Measurements from ENCODE around the gene NUDT9. TPM values are rescaled to one million over a fixed set of nuclear protein-coding genes. Genes with fewer than 3 reads are reported as not detected.
"Not testable (repeated sequence)": the region's sequence is repeated elsewhere in the genome, so short reads cannot be mapped to it uniquely, and the experiment has no call there.

The NUDT9 gene
- total RNA-seq, 4 donors from 2014 or later = 20.4 to 38.2 (median 28.4) TPM

GRCh38 chr4:87382931-87383330, 39.4 kb upstream of the NUDT9 start:
- no peak for DNase-seq
- intact Hi-C loops (cut with DNase I) = no loop called here

GRCh38 chr4:87384466-87385132, 37.8 kb upstream of the NUDT9 start:
- H3K9me3 ChIP-seq; H3K36me3 ChIP-seq; H3K4me1 ChIP-seq; DNase-seq; H3K4me3 ChIP-seq (replicated peaks in 1 of 3); H3K27ac ChIP-seq; intact Hi-C loops (cut with DNase I); H3K27me3 ChIP-seq: not testable (repeated sequence)
- 86 to 97% methylated on average over 9 of the region's 9 CpGs for whole genome bisulfite sequencing, 2 donors

More at GRCh38 chr4:87382931-87383330, 39.4 kb upstream of the NUDT9 start:
- Histone ChIP-seq H3K27me3 (no peaks in the 10 kb centered on the region), H3K27ac (no peak overlapping the region), H3K4me1 (no peaks in the 10 kb centered on the region), H3K9me3 (no peaks in the 10 kb centered on the region), H3K4me3 (replicated peaks in 1 of 3) (no peak overlapping the region), H3K36me3 (no peaks in the 10 kb centered on the region)
- 93 to 96% methylated on average over 3 of the region's 3 CpGs for WGBS, 2 donors
- TF ChIP-seq CTCF (IDR thresholded peaks at IDR 0.05) (no peak), POLR2A (IDR thresholded peaks at IDR 0.05) (no peak)

GRCh38 chr4:87387237-87387636, 35.1 kb upstream of the NUDT9 start:
- H3K4me3 ChIP-seq (replicated peaks in 1 of 3) = no peak overlapping the region
- H3K27ac ChIP-seq = no peak overlapping the region
- no peaks in the 10 kb centered on the region for H3K27me3 ChIP-seq
- H3K9me3 ChIP-seq = no peaks in the 10 kb centered on the region
- no peak for TF ChIP-seq POLR2A (IDR thresholded peaks at IDR 0.05)
- TF ChIP-seq CTCF (IDR thresholded peaks at IDR 0.05) = no peak
- DNase-seq = no peak
- 91 to 93% methylated on average over 3 of the region's 3 CpGs for WGBS, 2 donors
- H3K36me3 ChIP-seq = no peaks in the 10 kb centered on the region
- intact Hi-C loops (cut with DNase I) = no loop called here
- peaks cover 0 to 8% of the 10 kb centered on the region in 2 donors for H3K4me1 ChIP-seq

GRCh38 chr4:87388901-87389300, 33.5 kb upstream of the NUDT9 start:
- TF ChIP-seq POLR2A (IDR thresholded peaks at IDR 0.05) (no peak), CTCF (IDR thresholded peaks at IDR 0.05) (no peak)
- WGBS, 2 donors = 87 to 90% methylated on average over 3 of the region's 3 CpGs
- H3K4me3 ChIP-seq (replicated peaks in 1 of 3) = no peak overlapping the region
- no peaks in the 10 kb centered on the region for H3K9me3 ChIP-seq
- H3K27ac ChIP-seq = no peak overlapping the region
- no peaks in the 10 kb centered on the region for H3K36me3 ChIP-seq
- H3K27me3 ChIP-seq = no peaks in the 10 kb centered on the region
- peaks cover 0 to 8% of the 10 kb centered on the region in 2 donors for H3K4me1 ChIP-seq
- intact Hi-C loops (cut with DNase I) = no loop called here
- no peak for DNase-seq

- intact Hi-C loops (cut with DNase I); H3K9me3 ChIP-seq; H3K27me3 ChIP-seq; H3K4me1 ChIP-seq; DNase-seq; H3K36me3 ChIP-seq; H3K27ac ChIP-seq: not testable (repeated sequence)
- WGBS, 2 donors = 88 to 92% methylated on average over 20 of the region's 20 CpGs
- peak overlapping the region in 1 of 3 donors; percentile 41 for H3K4me3 ChIP-seq (replicated peaks in 1 of 3)
Observed at GRCh38 chr4:87390055-87390454, 32.3 kb upstream of the NUDT9 start.

- Histone ChIP-seq H3K4me1 (peaks cover 0 to 8% of the 10 kb centered on the region in 2 donors), H3K9me3 (no peaks in the 10 kb centered on the region), H3K27ac (peak overlapping the region; percentile 77 to 90 (median 81)), H3K4me3 (replicated peaks in 1 of 3) (peak overlapping the region; percentile 30 to 67 (median 41)), H3K36me3 (no peaks in the 10 kb centered on the region), H3K27me3 (no peaks in the 10 kb centered on the region)
- no peak for TF ChIP-seq CTCF (IDR thresholded peaks at IDR 0.05)
- TF ChIP-seq POLR2A (IDR thresholded peaks at IDR 0.05) = no peak
- intact Hi-C loops (cut with DNase I) = no loop called here
- DNase-seq = no peak
Observed at GRCh38 chr4:87390551-87390890, 31.9 kb upstream of the NUDT9 start.

Data from thyroid gland (tissue), 4 donors.